ENCODE results near the gene CCDC51.
"Not testable (repeated sequence)": the region's sequence is repeated elsewhere in the genome, so short reads cannot be mapped to it uniquely, and the experiment has no call there.

Gene CCDC51, protein sequence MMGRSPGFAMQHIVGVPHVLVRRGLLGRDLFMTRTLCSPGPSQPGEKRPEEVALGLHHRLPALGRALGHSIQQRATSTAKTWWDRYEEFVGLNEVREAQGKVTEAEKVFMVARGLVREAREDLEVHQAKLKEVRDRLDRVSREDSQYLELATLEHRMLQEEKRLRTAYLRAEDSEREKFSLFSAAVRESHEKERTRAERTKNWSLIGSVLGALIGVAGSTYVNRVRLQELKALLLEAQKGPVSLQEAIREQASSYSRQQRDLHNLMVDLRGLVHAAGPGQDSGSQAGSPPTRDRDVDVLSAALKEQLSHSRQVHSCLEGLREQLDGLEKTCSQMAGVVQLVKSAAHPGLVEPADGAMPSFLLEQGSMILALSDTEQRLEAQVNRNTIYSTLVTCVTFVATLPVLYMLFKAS

DNA sequence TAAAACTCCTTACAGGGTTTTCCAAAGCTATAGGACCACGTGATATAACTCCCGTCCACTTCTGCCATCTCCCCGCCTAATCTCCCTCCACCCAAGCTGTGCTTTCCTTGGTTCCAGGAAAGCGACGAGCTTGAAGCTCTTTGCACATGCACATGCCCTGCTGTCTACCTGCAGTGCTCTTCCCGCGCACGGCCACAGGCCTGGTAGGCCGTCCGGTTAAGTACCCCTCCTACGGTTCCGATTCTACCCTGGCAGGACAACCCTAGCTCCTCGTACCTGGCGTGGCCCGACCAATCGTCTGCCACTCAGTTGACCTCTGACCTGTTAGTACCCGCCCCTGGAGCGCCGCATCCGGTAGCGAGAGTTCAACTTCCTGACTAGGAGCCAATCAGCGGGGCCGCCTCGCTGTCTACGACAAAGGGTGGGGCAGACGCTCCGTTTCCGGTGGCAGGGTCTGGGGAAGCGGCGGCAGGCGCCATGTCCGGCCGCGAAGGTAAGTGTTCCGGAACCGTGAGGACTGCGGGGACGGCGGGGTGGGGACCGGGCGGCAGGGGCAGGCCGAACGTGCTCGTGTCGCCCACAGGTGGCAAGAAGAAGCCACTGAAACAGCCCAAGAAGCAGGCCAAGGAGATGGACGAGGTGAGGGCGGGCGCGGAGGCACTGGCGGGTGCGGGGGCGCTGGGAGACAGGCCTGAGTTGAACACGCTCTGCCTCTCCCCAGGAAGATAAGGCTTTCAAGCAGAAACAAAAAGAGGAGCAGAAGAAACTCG, at the start of gene CCDC51, which contains the start of gene TMA7:
CCDC51 (minus strand) TSS at position 300 of the 770 bp plus-strand sequence. CDS start 4,991 bp downstream, outside the sequence.
TMA7 (plus strand) TSS at position 438 of the 770 bp plus-strand sequence; CDS start at position 478, 40 bp downstream.
- peak; percentile 93 for DNase-seq (ENCODE audit: low read depth)

DNA sequence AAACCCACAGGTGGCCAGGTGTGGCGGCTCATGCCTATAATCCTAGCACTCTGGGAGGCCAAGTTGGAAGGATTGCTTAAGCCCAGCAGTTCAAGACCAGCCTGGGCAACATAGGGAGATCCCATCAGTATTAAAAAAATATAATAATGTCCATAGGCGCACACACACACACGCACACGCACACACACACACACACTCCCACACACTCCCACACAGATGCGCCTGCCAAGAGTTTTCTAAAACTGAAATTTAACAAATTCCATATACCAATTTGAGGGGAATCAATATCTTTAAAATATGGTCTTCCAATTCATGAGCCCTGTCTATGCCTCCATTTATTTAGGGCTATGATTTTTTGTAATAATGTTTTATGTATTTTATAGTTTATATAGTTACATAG, 47.0 kb upstream of the CCDC51 start:
- DNase-seq (ENCODE audit: low read depth) = no peak

DNA sequence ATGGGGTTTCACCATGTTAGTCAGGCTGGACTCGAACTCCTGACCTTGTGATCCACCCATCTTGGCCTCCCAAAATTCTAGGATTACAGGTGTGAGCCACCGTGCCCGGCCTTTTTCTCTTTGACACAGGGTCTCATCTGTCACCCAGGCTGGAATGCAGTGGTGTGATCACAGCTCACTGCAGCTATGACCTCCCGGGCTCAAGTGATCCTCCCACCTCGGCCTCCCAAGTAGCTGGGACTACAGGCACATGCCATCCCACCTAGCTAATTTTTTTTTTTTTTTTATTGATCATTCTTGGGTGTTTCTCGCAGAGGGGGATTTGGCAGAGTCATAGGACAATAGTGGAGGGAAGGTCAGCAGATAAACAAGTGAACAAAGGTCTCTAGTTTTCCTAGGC, 42.9 kb upstream of the CCDC51 start:
- DNase-seq (ENCODE audit: low read depth) = not testable (repeated sequence)

DNA sequence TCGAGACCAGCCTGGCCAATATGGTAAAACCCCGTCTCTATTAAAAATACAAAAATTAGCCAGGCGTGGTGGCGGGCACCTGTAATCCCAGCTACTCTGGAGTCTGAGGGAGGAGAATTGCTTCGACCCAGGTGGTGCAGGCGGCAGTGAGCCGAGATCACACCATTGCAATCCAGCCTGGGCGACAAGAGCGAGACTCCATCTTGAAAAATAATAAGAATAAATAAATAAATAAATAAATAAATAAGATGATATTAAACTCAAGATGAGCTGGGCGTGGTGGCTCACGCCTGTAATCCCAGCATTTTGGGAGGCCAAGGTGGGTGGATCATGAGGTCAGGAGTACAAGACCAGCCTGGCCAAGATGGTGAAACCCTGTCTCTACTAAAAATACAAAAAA, 41.0 kb upstream of the CCDC51 start:
- not testable (repeated sequence) for DNase-seq (ENCODE audit: low read depth)

DNA sequence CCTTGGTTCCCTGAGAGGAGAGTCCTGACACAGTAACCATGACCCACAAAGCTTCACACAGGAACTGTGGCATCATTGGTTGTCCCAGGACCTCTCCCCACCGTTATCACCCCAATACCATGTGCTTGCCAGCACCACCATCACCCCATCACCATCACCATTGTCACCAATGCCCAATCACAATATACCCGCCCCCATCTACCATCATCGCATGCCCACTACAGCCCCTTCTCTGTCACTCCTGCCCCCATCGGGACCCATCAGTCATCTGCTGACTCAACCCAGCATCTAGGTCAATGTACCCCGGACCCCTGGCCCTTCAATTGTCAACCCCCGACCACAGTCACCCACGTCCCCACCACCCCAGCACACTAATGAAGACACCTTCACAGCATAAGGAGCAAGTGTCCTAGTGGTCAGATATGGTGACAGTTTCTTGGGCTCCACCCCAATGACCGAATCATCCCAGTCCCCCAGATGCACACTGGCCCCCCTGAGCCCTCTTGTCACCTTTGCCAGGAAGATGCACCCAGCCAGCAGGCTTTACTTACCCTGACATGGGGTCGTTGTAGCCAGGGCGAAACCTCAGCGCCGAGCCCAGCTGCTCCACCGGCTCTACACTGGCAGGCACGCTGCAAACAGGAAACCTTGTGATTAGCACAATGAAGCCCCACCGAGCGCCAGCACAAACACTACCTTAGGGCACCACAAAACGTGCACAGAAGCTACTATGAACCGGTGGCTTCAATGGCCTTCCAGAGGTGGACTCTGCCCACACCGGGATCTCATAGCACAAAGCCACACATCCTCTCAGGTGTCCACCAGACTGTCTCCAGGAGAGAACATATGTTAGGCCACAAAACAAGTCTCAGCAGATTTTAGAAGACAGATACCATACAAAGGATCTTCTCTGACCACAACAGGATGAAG, 39.0 kb upstream of the CCDC51 start:
- DNase-seq (ENCODE audit: low read depth) = no peak

DNA sequence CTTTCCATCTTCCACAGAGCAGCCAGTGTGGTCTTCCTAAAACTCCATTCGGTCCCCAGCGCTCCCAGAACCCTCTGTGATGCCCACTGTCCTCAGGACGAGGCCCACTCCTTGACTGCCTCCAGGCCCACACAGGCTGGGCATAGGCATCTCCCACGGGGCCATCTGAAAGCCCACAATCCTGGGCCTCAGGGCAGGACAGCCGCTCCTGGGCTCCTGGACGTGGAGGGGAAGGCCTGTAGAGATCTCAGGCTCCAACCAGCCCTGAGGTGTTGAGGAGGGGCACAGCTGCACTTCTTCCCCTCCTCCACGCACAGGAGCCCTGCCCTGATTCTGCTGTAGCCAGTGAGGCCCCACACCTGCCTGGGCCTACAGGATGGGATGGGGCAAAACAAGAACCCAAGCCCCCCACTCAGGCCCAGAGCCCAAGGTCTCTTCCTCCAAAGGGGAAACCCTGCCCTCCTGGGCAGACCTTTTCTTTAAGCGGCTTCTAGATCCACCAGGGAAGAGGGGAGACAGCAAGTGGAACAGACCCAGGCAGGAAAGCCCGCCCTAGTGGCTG, 38.1 kb upstream of the CCDC51 start:
- DNase-seq (ENCODE audit: low read depth) = no peak

DNA sequence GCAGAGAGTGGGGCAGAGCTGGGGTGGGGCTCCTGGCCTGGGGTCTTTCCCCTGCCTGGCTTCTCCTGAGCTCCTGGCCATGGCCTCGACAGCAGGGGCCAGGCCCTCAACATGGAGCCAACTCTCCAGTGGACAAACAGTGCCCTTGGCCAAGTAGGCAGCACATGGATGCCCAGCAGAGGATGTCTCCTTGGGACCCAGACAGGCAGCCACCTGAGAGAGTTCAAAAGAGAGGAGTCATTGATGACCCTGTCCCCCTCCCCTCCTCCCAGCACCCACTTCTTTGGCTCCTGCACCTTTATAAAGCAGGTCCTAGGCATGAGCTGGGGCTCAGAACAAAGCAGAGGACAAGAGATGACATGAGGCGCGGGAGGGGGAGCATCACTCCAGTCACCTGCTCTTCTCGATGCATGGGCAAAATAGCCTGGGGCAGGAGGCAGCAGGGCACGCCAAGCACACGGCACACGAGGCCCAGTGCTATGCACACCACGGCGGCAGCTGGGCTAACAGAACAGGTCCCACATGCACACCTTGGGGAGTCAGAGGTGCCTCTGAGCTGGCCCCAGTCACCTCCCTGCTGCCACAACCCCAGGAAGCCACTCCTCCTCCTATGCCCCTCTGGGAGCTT, 36.6 kb upstream of the CCDC51 start:
- no peak for DNase-seq (ENCODE audit: low read depth)

DNA sequence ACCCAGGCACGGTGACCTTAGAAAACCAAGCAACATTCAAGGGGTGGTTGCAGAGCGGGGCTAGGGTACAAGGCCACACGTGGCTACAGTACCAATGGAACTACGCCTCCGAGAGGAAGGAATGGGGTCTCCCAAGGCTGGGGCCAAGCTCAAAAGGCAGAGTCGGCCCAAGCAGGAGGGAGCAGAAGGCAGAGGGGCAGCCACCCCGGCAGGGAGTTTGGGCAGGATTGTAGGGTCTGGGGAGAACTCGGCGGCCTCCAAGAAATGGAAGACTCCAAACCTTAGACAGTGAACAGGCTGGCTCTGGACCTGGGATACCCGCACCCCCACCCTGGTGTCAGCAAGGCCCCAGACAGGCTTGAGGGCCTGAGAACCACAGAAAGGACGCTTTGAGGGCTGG, 35.3 kb upstream of the CCDC51 start:
- DNase-seq (ENCODE audit: low read depth) = no peak

DNA sequence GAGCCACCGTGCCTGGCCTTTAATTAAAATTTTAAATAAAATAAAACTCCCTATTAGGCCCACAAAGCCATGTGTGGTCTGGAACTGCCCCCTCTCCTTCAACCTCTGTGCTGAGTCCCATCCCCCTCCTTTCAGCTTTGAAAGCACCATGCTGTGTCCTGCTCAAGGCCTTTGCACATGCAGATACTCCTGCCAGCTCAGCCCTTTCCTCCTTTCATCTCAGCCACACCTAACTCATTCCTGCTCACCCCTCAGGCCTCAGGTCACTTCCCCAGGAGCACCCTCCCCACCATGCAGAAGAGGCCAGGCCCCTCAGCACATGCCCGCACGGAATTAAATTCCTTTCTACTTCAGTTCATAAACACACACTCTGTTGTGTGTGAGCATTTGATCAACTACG, 34.7 kb upstream of the CCDC51 start:
- no peak for DNase-seq (ENCODE audit: low read depth)

DNA sequence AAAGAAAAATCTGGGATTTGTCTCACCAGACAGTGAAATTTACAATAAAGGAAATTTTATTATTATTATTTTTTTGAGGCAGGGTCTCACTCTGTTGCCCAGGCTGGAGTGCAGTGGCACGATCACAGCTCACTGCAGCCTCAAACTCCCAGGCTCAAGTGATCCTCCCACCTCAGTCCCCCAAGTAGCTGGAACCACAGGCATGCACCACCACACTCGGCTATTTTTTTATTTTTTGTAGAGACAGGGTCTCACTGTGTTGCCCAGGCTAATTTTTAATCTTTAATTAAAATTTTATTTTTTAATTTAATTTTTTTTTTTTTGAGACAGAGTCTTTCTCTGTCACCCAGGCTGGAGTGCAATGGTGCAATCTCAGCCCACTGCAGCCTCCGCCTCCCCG, 34.1 kb upstream of the CCDC51 start:
- not testable (repeated sequence) for DNase-seq (ENCODE audit: low read depth)

DNA sequence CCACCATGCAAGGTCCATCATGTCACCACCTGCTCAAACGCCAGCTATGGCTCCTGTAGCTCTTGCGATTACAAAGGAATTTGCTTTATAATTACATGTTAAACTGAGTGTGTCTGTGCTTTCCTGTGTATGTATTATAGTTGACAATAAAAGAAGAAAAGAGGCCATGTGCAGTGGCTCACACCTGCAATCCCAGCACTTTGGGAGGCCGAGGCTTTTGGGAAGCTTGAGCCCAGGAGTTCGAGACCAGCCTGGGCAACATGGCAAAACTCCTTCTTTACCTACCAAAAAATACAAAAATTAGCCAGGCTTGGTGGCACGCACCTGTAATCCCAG, 33.7 kb upstream of the CCDC51 start:
- DNase-seq (ENCODE audit: low read depth) = no peak

DNA sequence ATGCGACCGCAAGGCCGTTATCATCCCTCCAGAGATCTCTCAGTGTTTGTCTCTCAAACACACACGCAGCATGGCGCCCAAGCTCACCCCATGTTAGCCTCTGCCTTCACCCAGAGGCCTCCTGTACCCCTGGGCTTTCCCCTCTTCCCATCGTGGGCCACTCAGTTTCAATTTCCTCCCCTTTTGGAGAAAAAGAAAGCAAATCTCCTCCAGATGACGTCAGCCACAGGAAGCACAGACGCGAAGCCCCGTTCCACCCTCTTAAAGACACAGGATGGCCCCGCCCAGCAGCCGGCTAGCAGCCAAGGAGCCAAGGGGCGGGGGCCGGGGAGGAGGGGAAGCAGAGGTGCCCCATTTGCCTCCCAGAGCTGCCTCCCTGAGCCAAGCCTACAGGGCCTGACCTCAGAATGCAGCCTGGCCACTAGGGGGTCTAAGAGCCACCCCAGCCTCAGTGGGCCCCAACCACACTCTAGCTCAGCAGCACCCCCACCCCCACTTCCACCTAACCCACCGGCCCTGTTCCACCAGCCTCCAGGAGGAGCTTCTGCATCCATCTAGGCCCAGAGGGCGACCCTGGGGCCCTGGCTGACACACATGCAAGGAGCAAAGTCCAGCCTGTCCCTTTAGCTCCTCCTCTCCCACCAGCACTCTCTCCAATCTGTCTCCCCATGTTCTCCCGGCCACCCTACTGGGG, 33.2 kb upstream of the CCDC51 start:
- peak; percentile 84 for DNase-seq (ENCODE audit: low read depth)

DNA sequence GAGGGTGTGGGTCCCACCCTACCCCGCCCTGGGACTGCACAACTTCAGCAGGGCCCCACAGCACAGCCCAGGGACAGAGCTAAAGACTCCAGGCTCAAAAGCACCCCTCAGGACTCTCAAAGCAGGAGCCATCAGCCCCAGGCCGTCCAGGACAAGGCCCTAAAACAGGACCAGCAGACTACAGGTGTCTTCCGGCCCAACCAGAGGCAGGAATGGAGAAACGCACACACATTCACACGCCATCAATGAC, 32.7 kb upstream of the CCDC51 start:
- no peak for DNase-seq (ENCODE audit: low read depth)

DNA sequence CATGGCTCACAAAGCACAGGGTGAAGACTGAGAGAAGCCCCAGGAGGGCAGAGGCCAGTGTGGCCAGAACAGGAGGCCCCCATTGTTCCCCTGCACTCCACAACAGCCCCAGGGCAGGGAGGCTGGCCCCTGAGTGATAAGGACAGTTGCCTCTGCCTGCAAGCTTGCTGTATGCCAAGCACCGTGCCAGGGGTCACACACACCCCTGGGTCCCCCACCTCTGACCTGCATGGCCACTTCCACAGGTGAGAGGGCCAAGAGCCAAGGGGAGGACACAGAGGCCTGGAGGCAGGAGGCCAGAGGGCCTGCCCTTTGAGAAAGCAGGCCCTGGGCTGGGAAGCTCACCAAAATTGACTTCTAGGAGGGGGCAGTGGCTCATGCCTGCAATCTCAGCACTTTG, 30.4 kb upstream of the CCDC51 start:
- no peak for DNase-seq (ENCODE audit: low read depth)

DNA sequence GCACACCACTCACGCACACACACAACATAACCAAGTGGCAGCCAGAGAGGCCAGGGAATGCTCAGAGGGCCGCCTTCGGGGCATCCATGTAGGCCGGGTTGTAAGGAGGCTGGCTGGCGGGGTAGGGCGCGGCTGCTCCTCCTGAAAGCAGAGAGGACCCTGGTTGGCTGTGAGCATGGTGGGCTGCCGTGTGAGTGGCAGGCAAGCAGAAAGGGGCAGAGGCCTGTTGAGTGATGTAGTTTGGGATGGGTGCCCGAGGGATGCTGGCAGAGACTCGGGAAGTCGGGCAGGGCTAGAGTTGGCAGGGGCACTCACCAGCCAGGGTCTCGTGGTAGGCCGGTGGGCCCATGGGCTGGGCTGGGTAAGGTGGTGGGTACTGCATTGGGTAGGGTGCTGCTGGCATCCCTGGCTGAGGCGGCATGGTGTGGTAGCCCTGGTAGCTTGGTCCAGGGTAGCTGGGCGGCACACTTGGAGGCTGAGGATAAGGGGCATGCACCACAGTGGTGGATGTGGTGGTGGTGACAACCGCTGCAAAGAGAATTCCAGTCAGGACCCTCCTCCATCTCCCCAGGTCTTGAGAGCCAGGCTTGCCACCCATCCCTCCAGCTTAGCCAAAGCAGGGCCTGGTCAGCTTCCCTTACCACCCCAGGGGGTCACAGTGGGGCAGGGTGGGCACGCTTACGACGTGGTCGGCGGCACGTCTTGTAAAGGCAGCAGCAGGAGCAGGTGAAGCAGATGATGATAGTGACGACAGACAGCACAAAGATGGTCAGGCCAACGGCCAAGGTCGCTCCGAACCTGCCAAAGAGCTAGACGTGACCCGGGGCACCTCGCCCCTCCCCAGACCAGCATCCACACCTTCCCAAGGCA, 29.4 kb upstream of the CCDC51 start:
- no peak for DNase-seq (ENCODE audit: low read depth)

DNA sequence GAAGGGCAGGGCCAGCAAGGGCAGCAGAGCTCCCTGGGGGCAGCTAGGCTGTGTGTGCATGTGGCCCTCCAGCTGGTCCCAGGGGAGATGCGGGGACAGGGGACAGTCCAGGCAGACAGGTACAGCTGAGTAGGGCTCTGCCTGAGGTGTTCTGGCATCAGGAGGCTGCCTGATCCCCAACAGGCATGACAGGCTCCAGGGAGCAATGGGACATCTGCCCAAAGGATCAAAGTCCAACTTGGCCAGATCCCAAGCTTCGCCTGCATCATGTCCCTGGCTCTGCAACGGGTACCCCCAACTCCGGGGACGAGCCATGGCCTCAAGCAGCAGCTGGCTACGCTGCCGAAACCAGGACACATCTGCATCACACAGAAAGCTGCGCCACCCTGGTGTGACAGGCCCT, 28.4 kb upstream of the CCDC51 start:
- DNase-seq (ENCODE audit: low read depth) = no peak

DNA sequence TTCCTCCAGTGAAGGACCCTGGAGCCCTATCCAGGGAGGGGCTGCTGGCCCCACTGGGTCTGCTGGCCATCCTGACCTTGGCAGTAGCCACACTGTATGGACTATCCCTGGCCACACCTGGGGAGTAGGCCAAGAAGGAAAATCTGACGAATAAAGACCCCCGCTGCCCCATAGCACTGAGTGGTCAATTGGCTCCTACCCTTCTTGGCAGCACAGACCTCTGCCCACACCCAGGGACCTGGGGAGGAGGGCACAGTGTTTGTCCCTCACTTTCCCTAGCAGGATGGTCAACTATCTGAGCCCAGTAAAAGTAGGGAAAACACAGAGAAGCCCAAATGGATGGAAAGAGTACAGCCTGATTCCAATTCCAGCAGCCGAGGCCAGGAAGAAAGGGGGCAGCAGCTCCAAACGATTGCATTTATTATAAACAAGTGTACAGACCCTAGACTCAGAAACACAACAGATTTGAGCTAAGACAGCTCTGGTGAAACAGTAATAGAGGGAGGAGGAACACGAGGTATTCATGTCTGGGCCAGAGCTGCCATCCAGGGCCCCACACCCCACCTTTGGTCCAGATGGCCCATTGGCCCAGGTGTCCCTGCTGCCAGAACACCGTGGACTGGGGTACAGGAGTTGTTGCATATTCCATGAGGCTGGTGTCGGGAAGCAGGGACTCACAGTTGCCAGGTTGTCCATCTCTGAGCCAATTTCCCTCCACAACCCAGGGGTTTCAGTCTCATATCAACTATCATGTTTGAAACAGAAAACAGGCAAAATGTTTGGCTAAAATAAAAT, 27.8 kb upstream of the CCDC51 start:
- DNase-seq (ENCODE audit: low read depth) = no peak

DNA sequence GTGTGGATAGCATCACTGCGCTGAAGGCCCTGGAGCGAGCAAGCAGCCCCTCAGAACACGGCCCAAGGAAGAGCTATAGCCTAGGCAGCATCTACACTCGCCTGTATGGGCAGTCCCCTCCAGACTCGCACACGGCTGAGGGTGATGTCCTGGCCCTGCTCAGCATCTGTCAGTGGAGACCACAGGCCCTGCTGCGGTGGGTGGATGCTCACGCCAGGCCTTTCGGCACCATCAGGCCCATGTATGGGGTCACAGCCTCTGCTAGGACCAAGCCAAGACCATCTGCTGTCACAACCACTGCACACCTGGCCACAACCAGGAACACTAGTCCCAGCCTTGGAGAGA, 27.2 kb upstream of the CCDC51 start:
- no peak for DNase-seq (ENCODE audit: low read depth)

DNA sequence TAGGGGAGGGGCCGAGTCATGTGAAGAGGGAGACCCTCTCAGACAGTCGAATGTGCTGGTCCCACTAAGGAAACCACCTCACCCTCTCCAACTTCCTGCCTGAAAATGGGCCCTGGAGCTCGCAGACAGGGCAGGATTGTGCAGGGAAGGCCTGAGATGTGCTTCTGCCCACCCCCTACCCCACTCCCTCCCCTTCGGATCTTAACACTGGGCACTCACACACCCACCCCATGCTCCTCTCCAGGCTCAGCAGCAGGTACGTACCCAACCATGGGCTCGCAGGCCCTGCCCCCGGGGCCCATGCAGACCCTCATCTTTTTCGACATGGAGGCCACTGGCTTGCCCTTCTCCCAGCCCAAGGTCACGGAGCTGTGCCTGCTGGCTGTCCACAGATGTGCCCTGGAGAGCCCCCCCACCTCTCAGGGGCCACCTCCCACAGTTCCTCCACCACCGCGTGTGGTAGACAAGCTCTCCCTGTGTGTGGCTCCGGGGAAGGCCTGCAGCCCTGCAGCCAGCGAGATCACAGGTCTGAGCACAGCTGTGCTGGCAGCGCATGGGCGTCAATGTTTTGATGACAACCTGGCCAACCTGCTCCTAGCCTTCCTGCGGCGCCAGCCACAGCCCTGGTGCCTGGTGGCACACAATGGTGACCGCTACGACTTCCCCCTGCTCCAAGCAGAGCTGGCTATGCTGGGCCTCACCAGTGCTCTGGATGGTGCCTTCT, 26.6 kb upstream of the CCDC51 start:
- DNase-seq (ENCODE audit: low read depth) = no peak

Data from stromal cell of bone marrow (primary cell).